Placental epithelial cell (primary cell): ENCODE measurements around the gene PROZ. TPM values are rescaled to one million over a fixed set of nuclear protein-coding genes. Genes with fewer than 3 reads are reported as not detected.

Experiments used
- small RNA-seq: library from RNA; depleted of rRNA; stranded (forward); fragments of <200 nt; gene quantifications from one replicate; pipeline ENCODE3, GENCODE V24; 2012
- total RNA-seq: library from RNA; depleted of rRNA; stranded (reverse); fragments of >200 nt; gene quantifications from 2 replicates; pipeline ENCODE4 v1.2.3, GENCODE V29; 2012

PROZ gene
- not detected in 2 replicates for total RNA-seq

GRCh38 chr13:113157929-113158747, at the start of gene PROZ:
PROZ (plus strand) TSS chr13:113158648; CDS start chr13:113158661, 13 bp downstream.

GRCh38 chr13:113122550-113123225, 35.8 kb upstream of the PROZ start, which contains the start of gene F10:
F10 (plus strand) TSS chr13:113122799; CDS start chr13:113122856, 57 bp downstream.

GRCh38 chr13:113208421-113209335, 50.2 kb downstream of the PROZ start, which contains the start of gene PCID2:
PCID2 (minus strand) TSS chr13:113208669; CDS start chr13:113208634, 35 bp downstream.

GRCh38 chr13:113209336-113209758, 50.9 kb downstream of the PROZ start, which contains the start of gene CUL4A:
CUL4A (plus strand) TSS chr13:113209613; CDS start chr13:113209628, 15 bp downstream.

Small RNA genes lying within 50 kb of the gene (small RNA-seq; reads per million reads assigned to genes)
- gene AL137002.1, result not detected

Other genes with a start within 250 kb of the PROZ start
- 0.79 and 2.1 TPM in 2 replicates for gene MCF2L, start 189.4 kb upstream of the PROZ start, total RNA-seq
- gene F7, start 52.9 kb upstream of the PROZ start, total RNA-seq, result under 0.01 and 1.3 TPM in 2 replicates
- 0.22 and 1.6 TPM in 2 replicates for gene F10, start 35.8 kb upstream of the PROZ start, total RNA-seq
- 54.8 and 61.2 TPM in 2 replicates for gene PCID2, start 50.0 kb downstream of the PROZ start, total RNA-seq
- 108 and 117 TPM in 2 replicates for gene CUL4A, start 51.0 kb downstream of the PROZ start, total RNA-seq
- 141 and 171 TPM in 2 replicates for gene LAMP1, start 138.6 kb downstream of the PROZ start, total RNA-seq
- 13.2 and 14.9 TPM in 2 replicates for gene GRTP1, start 205.5 kb downstream of the PROZ start, total RNA-seq